Glutamatergic neuron (in vitro differentiated cells): Measurements from ENCODE around the gene MTPN. TPM values are rescaled to one million over a fixed set of nuclear protein-coding genes. Genes with fewer than 3 reads are reported as not detected.

Source experiments
- DNase-seq: peaks from one replicate; pipeline ENCODE4 v3.0.0; 2022
- H3K27ac Mint-ChIP-seq: one replicate; pipeline ENCODE4 v1.8.0; 2020; ENCODE audit warnings: mild to moderate bottlenecking, mixed read lengths, inconsistent platforms; ENCODE audit not compliant: unreplicated experiment
- H3K27me3 Mint-ChIP-seq: one replicate; pipeline ENCODE4 v1.8.0; 2020; ENCODE audit warnings: mild to moderate bottlenecking, moderate library complexity, mixed read lengths, inconsistent platforms; ENCODE audit not compliant: unreplicated experiment
- H3K36me3 Mint-ChIP-seq: one replicate; pipeline ENCODE4 v1.8.0; 2020; ENCODE audit warnings: mild to moderate bottlenecking, mixed read lengths, inconsistent platforms; ENCODE audit not compliant: unreplicated experiment
- H3K4me1 Mint-ChIP-seq: one replicate; pipeline ENCODE4 v1.8.0; 2020; ENCODE audit warnings: mild to moderate bottlenecking, low read depth, mixed read lengths, inconsistent platforms; ENCODE audit not compliant: unreplicated experiment
- H3K4me3 Mint-ChIP-seq: one replicate; pipeline ENCODE4 v1.8.0; 2020; ENCODE audit warnings: mild to moderate bottlenecking, mixed read lengths, inconsistent platforms; ENCODE audit not compliant: unreplicated experiment
- H3K9me3 Mint-ChIP-seq: one replicate; pipeline ENCODE4 v1.8.0; 2020; ENCODE audit warnings: mild to moderate bottlenecking, moderate library complexity, mixed read lengths, inconsistent platforms; ENCODE audit not compliant: unreplicated experiment
- total RNA-seq: library from RNA; stranded (reverse); fragmentation: NEBNext Ultra II Directional; extraction: Animal tissue kit (Norgen Biotek cat#: 25700); gene quantifications from one replicate; pipeline ENCODE4 v1.2.1, GENCODE V29; 2021; ENCODE audit not compliant: unreplicated experiment
- TF ChIP-seq, protein P1 (sequence below): fragments of 200-600 bp; sonication (generic); IDR thresholded peaks from one replicate; pipeline ENCODE4 v1.5.0; 2021; ENCODE audit not compliant: partially characterized antibody, unreplicated experiment

MTPN gene
- total RNA-seq, 1 donor from 2014 or later, result 181 TPM

GRCh38 chr7:135990258-135990657 lies 13.1 kb upstream of the MTPN start:
- H3K36me3 Mint-ChIP-seq, result no peaks in the 10 kb centered on the region

GRCh38 chr7:135981958-135982646 lies 4.9 kb upstream of the MTPN start:
- Mint-ChIP-seq H3K27ac (no peak overlapping the region), H3K9me3 (peaks cover 7% of the 10 kb centered on the region), H3K36me3 (no peaks in the 10 kb centered on the region), H3K4me1 (no peaks in the 10 kb centered on the region), H3K27me3 (peaks cover 2% of the 10 kb centered on the region), H3K4me3 (no peak overlapping the region)
- TF ChIP-seq, protein P1, sequence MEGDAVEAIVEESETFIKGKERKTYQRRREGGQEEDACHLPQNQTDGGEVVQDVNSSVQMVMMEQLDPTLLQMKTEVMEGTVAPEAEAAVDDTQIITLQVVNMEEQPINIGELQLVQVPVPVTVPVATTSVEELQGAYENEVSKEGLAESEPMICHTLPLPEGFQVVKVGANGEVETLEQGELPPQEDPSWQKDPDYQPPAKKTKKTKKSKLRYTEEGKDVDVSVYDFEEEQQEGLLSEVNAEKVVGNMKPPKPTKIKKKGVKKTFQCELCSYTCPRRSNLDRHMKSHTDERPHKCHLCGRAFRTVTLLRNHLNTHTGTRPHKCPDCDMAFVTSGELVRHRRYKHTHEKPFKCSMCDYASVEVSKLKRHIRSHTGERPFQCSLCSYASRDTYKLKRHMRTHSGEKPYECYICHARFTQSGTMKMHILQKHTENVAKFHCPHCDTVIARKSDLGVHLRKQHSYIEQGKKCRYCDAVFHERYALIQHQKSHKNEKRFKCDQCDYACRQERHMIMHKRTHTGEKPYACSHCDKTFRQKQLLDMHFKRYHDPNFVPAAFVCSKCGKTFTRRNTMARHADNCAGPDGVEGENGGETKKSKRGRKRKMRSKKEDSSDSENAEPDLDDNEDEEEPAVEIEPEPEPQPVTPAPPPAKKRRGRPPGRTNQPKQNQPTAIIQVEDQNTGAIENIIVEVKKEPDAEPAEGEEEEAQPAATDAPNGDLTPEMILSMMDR, result no peak
- no peak for DNase-seq

More at GRCh38 chr7:135990258-135990657, 13.1 kb upstream of the MTPN start:
- Mint-ChIP-seq H3K27ac (no peak overlapping the region), H3K27me3 (no peaks in the 10 kb centered on the region), H3K4me1 (no peaks in the 10 kb centered on the region), H3K4me3 (no peak overlapping the region), H3K9me3 (no peaks in the 10 kb centered on the region)
- TF ChIP-seq, protein P1, result no peak
- DNase-seq, result no peak

DNA sequence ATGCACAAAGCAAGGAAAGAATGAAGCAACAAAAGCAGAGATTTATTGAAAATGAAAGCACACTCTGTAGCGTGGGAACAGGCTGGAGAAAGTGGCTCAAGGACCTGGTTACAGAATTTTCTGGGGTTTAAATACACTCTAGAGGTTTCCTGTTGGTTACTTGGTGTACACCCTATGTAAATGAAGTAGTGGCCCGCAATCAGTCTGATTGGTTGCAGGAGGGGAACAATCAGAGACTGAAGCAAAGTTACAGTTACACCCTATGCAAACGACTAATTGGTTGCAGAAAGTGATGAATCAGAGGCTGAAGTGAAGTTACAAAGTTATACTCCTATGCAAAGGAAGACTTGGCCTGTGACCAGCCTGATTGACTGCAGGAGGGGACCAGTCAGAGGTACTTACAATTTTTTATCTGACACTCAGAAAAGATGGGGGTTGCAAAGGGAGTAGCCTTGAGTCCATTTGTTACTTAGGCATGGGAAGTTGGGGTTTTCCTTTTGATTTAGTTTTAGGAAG lies 3.6 kb upstream of the MTPN start:
- H3K36me3 Mint-ChIP-seq, result no peaks in the 10 kb centered on the region
- TF ChIP-seq, protein P1, result no peak
- peaks cover 7% of the 10 kb centered on the region for H3K9me3 Mint-ChIP-seq
- no peak overlapping the region for H3K27ac Mint-ChIP-seq
- H3K27me3 Mint-ChIP-seq, result peaks cover 2% of the 10 kb centered on the region
- peaks cover 5% of the 10 kb centered on the region for H3K4me1 Mint-ChIP-seq
- no peak overlapping the region for H3K4me3 Mint-ChIP-seq
- no peak for DNase-seq

DNA sequence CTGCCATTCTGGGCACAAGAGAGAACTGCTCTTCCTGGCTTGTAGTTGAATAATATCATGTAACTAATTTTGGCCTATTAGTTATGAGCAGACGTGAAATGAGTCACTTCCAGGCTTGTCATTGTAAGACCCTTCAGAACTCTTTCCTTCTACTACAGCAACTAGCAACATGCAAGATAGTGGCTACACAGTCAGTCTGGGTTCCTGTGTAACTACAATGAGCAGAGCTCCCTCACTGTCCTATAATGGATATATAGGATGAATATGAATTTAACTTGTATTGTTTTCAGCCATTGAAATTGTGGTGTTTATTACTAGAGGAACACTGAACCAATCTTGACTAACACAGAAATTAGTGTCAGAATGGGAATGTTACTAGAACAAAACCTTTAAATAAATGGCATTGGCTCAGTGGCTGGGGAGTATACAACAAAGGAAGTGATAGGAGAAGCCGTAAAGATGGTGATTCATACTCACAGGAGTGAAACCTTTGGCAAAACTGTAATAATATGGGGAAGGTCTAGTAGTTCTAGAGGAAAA lies 2.9 kb upstream of the MTPN start:
- Mint-ChIP-seq H3K9me3 (peaks cover 7% of the 10 kb centered on the region), H3K36me3 (no peaks in the 10 kb centered on the region), H3K4me3 (no peak overlapping the region), H3K27me3 (peaks cover 2% of the 10 kb centered on the region), H3K27ac (no peak overlapping the region), H3K4me1 (peaks cover 5% of the 10 kb centered on the region)
- TF ChIP-seq, protein P1, result no peak
- no peak for DNase-seq

DNA sequence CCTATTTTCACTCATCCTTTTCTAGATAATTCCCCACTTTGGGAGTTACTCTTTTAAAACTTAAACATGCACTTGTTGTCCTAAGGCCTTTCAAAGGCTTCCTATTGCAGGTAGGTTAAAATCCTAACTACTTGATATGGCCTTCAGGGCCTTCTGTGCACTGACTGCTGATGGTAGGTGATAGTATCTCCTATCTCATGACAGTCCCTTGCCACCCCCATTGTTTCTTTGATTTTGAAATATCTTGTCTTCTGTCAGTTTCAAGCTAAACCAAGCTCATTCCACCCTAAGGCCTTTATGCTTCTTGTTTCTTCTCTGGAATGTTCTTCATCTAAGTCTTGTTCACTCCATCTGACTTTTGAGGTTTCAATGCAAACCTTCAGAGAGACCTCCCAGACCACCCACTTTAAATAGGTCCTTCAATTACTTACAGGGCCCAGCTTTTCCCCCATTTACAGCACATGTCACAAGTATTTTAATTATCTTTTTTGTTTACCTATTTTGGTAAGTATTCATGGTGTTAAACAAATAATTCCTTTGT lies 2.4 kb upstream of the MTPN start:
- Mint-ChIP-seq H3K27ac (no peak overlapping the region), H3K9me3 (peaks cover 7% of the 10 kb centered on the region), H3K4me1 (peaks cover 6% of the 10 kb centered on the region)

More for the DNA sequence above, 2.4 kb upstream of the MTPN start:
- H3K4me3 Mint-ChIP-seq, result no peak overlapping the region
- H3K27me3 Mint-ChIP-seq, result peaks cover 2% of the 10 kb centered on the region
- H3K36me3 Mint-ChIP-seq, result no peaks in the 10 kb centered on the region
- DNase-seq, result no peak
- TF ChIP-seq, protein P1, result no peak
